ENCODE data around the gene USP24.

Gene USP24, protein sequence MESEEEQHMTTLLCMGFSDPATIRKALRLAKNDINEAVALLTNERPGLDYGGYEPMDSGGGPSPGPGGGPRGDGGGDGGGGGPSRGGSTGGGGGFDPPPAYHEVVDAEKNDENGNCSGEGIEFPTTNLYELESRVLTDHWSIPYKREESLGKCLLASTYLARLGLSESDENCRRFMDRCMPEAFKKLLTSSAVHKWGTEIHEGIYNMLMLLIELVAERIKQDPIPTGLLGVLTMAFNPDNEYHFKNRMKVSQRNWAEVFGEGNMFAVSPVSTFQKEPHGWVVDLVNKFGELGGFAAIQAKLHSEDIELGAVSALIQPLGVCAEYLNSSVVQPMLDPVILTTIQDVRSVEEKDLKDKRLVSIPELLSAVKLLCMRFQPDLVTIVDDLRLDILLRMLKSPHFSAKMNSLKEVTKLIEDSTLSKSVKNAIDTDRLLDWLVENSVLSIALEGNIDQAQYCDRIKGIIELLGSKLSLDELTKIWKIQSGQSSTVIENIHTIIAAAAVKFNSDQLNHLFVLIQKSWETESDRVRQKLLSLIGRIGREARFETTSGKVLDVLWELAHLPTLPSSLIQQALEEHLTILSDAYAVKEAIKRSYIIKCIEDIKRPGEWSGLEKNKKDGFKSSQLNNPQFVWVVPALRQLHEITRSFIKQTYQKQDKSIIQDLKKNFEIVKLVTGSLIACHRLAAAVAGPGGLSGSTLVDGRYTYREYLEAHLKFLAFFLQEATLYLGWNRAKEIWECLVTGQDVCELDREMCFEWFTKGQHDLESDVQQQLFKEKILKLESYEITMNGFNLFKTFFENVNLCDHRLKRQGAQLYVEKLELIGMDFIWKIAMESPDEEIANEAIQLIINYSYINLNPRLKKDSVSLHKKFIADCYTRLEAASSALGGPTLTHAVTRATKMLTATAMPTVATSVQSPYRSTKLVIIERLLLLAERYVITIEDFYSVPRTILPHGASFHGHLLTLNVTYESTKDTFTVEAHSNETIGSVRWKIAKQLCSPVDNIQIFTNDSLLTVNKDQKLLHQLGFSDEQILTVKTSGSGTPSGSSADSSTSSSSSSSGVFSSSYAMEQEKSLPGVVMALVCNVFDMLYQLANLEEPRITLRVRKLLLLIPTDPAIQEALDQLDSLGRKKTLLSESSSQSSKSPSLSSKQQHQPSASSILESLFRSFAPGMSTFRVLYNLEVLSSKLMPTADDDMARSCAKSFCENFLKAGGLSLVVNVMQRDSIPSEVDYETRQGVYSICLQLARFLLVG (N-terminal part only)

GRCh38 chr1:55215194-55216021 is at the start of gene USP24:
TSS of gene USP24 (minus strand) at chr1:55215364. CDS start at chr1:55215113, 251 bp downstream.
- peak; percentile 45 to 74 for DNase-seq

DNA sequence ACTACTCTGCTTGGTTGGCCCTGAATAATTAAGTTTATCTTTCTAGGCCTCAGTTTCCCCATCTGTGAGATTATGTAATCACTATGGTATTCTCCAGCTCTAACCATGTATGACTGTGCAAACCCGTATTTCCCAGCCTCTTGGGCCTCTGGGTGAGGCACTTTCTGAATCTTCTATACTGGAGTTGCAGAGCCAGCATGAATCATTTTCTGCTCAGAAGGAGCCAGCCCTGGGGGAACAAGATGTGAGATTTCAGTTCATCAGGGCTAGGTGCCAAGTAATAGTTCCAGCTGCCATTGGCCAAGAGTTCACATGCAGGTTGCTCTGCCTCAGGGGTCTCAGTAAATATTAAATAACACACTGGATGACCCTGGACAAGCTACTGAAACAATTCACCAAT is 47.7 kb upstream of the USP24 start:
- no peak for DNase-seq

DNA sequence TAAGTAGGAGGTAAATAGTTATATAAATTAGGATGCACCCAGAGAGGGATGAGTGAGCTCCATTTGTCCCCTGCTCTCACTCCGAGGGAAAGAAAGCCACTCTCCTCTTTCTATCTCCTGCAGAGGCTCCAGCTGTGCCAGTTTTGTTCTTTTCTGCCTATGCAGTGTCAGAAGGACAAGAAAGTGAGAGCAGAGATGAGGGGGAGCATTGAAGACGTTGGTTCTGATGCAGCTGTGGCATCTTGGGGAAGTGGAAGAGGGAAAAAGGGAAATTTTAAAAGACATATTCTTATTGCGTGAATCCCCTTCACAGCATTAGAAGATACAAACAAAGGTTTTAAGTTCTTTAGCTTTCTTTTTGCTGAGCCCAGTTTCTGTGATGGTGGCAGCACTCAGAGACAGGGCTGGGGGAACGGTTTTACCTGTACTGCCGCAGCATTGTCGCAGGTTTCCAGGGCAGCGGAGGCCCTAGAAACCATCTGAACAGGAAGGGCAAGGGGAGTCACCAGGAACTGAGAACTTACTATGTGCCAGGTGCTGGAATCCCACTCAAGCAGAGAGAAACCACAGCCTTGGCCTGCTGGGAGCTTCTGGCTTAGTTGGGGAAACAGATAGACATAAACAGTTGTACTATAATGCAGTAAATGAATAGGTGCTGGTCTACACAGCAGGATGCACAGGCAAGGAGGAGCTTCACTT is 44.9 kb upstream of the USP24 start:
- no peak for DNase-seq

- no peak for DNase-seq
These were observed 42.8 kb upstream of the USP24 start for GRCh38 chr1:55257958-55258357.

GRCh38 chr1:55255901-55256300 is 40.7 kb upstream of the USP24 start:
- DNase-seq: no peak

DNA sequence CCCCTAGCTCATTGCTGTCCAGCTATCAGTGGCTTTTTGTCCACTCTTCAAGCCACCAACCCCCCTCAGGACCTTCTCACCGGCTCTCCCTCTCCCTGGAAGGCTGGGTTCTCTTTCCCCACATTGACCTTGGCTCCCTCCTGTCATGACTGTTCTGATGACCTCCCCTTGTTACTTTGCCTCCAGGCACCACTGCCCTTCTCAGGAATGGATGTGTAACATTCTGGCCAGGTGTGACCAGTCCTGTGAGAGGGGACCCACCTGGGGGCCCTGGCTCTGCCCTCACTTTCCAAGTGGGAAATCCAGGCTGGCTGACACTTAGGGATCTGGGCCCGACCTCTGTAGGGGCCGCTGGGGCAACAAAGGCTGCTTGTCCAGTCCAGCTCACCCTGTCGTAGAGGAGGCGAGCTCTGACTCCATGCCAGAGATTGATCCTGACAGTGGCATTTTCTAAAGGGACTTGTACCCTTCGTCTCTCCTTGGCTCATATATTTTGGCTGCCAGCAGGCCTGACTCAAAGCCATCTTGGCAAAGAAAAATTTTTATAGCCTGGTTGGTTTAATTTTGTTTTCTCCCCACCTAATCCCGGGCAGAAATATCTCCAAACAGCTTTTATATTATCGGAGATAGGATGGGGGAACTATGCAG is 37.9 kb upstream of the USP24 start:
- DNase-seq: peak in 1 of 2 donors; percentile 7

DNA sequence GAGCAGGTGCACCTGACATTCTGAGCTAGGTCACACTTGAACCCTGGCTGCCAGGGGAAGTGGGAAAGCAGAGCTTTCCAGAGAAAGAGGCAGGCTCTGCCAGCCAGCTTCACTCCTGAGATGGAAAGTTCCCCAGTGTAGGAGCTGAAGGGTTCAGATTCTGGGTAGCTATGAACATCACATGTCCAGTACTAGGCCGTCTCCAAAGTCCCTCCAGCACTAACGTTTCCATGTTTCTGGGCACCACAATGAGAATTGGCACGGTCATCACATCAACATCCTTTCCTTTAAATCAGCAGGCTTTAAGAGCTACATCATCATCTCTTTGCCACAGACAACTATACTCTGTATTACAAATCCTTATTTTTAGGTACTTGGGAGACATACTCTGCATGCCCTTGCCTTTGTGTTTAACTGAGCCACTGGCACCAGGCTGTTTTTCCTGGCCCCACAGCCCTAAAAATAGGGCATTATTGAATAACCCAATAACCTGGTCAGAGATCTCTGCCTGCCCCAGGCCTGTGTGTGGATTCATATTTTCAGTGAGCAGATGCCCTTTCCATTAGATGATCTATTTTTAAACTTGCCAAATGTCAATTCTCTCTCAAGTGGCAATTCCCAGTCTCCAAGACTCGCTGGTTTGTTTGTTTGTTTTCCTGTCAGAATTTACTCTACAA is 35.4 kb upstream of the USP24 start:
- no peak for DNase-seq

GRCh38 chr1:55249646-55250398 is 34.7 kb upstream of the USP24 start:
- no peak for DNase-seq

GRCh38 chr1:55246896-55247295 is 31.7 kb upstream of the USP24 start:
- no peak for DNase-seq

DNA sequence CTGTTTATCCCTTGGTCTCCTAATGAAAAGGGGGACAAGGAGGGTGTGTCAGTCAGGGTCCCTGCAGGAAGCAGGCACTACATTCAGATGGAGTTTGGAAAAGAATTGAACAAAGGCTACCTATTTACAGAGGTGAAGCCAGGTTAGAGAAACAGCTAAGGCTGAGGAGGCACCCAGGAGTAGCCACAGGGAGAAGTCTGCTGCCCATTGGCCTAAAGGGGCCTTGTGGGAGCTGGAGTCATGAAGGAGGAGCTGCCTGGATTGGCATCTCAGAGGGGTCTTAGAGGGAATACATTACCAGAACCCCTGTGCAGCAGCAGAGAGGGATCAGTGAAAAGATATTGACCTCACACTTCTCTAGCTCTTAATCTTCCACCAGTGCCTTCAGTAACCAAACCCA is 31.2 kb upstream of the USP24 start:
- no peak for DNase-seq

DNA sequence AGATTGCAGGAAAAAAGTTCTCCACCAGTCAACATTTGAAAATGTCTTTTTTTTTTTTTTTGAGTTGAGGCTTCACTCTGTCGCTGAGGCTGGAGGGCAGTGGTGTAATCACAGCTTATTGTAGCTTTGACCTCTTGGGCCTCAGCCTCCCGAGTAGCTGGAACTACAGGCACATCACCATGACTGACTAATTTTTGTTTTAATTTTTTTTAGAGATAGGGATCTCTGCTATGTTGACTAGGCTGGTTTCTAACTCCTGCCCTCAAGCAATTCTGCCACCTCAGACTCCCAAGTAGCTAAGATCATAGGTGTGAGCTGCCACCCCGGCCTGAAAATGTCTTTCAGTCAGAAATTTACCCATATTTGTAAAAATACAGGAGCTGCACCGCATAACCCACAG is 30.6 kb upstream of the USP24 start:
- DNase-seq: no peak

DNA sequence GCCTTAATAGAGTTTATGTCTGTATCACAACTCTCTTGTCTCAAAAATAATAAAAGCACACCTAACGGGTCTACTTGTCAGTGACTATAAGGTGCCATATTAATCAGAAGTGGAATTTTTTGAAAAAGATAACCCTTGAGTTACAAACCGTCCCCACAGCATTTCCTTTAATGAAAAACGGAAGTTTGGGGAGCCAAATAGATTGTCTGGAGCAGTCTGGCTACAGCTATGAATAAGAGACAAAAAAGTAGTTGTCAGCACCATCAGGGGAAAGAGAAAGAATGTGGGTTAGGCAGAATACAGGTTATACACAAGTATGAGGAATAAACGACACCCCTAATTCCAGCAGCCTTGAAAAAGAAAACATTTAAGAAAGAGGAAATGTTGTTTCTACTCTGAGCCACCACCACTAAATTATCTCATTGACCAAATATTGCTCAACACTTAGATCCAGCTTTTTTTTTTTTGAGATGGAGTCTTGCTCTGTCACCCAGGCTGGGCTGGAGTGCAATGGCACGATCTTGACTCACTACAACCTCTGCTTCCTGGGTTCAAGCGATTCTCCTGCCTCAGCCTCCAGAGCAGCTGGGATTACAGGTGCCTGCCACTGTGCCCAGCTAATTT is 29.4 kb upstream of the USP24 start:
- no peak for DNase-seq

DNA sequence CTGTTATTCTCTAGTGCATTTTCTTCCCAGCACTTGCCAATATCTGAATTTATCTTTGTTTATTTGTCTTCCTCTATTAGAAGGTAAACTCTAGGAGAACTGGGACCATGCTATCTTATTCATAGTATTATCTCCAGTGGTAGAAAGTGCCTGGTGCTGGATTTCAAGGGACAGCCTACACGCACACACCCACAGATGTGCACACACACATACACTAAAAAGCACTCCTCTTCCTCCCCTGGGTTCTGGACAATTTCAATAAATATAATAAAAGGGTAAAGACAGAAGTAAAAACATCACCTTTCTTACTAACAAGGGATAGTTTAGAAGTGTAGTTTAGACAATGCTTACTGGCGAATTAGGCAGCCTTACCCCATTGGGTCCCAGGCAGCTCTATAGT is 28.5 kb upstream of the USP24 start:
- no peak for DNase-seq

DNA sequence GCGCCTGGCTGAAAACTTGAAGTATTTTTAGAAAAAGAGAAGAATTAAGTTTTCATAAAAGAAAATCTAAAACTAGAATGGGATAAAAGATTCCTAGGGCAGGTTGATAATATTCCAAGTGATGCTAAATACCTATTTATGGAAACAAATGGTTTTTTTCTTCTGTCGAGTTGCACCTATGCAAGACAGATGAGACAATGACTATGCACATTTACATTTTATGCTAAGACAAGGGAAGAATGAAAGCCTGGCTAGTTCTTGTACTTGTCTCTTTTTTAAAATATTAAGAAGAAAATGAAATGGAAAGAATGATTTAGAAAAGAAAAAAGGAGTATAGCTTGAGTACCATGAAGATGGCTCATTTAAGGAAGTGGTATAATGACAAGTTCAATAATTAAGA is 24.4 kb upstream of the USP24 start:
- no peak for DNase-seq

DNA sequence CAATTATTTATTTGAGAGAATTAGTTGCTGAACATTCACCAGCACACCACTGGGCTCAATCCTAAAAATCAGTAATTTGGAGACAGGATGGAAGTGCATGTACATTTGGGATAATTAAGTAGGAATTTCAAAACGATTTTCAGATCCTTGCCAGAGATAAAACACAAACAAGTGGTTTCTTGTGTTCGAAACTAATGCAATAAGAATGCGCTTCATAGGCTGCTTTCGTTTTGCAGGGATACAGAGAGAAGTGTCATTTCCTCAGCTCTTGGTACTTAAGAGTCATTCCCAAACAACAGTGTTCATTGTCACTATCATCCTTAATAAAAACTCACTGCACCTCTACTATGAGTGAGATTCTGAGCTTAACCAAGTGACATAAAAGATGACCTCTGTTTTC is 20.6 kb upstream of the USP24 start:
- no peak for DNase-seq

DNA sequence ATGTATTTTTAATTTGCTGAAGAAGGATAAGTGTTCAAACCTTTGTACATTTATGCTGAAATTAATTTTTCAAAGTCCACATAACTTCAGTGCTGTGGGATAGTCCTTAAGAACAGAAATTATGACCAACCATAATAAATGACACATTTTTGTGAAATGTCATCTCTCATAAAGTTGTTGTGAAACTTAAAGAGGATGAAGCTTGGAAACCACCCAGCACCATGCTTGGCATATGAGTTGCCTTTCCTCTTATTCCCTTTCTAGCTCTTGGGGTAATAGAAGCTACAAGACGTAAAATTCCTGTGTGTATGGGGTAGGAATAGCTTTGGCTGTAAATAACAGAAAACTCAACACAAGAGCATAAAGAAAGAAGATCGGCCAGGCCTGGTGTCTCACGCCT is 18.9 kb upstream of the USP24 start:
- DNase-seq: no peak

GRCh38 chr1:55233145-55233777 is 18.1 kb upstream of the USP24 start:
- no peak for DNase-seq

DNA sequence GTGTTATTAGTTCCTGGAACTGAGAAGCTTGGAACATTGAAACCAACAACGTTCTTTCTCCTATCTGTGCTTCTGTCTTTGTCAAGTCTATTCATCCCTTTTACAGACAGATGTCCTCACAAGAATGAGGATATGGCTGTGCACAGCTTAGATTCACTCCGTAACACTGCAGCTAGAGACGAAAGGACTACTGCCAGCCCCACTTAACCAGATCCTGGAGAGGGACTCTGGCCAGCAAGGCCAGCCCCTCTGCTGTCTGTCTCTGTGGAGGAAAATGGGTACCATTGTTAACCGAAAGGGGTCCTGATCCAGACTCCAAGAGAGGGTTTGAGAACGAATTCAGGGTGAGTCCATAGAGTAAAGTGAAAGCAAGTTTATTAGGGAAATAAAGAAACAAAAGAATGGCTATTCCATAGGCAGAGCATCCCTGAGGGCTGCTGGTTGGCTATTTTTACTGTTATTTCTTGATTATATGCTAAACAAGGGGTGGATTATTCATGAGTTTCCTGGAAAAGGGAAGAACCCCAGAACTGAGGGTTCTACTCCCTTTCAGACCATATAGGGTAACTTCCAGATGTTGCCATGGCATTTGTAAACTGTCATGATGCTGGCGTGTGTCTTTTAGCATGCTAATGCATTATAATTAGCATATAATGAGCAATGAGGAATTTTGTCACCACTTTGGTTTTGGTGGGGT is 17.4 kb upstream of the USP24 start:
- no peak for DNase-seq
